Measurements from ENCODE around the gene KCNG2.

KCNG2 gene

GRCh38 chr18:79798999-79799370 lies 1.2 kb downstream of the KCNG2 start:
- no peak for DNase-seq (ENCODE audit: low read depth in 2 of 2)

GRCh38 chr18:79799619-79800370 lies 2.1 kb downstream of the KCNG2 start:
- DNase-seq (ENCODE audit: low read depth in 2 of 2): no peak

GRCh38 chr18:79800371-79801180 lies 2.8 kb downstream of the KCNG2 start:
- no peak for DNase-seq (ENCODE audit: low read depth in 2 of 2)

DNA sequence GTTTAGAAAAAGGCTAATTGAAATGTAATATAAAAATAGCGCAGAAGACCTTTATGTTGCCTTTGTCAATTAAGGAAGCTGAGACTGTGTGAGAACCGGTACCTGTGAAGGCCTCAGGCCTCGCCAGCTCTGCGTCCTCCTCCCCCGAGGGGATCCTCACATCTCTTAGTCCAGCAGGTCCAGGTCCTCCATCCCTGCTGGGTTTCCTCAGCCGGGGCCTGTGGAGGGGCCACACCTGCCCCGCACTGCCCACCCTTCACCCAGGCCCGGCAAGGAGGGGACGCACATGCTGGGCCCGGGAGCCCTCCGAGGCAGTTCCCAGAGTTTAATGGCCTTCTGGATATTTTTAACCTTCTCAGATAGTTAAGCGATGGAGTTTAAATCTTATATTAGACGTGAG lies 3.5 kb downstream of the KCNG2 start:
- no peak for DNase-seq (ENCODE audit: low read depth in 2 of 2)

DNA sequence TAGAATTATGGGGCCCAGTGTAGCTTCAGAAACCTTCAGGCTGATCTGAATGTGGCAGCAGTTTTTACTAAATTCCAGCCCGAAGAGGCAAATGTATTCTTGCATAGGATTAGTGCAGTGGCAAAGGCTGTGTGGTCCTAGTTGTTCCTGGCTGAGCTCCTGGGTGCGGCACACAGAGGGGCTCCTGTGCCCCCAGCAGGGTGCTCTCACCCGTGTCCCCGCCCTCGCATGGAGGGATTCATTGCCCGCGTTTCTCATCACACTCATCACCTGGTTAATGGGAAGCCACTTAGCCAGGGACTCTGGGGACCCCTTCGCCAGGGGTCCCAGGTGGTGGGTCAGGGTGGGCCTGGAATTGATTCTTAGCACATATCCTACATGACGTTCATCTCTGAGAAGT lies 3.9 kb downstream of the KCNG2 start:
- no peak for DNase-seq (ENCODE audit: low read depth in 2 of 2)

DNA sequence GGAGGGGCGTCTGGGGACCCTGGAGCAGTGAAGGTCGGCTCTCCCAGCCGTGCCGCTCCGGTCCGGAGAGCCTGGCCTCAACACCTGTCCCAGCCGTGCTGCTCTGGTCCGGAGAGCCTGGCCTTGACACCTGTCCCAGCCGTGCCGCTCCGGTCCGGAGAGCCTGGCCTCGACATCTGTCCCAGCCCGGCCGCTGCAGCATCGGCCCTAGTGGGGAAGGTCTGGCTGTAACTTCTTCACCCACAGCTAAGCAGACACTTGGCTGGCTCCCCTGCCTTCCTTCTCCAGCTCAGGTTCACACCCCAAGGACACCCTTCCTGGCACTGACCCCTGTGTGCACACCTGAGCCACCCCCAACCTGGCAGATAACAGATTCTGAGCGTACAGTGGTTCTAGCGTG lies 4.6 kb downstream of the KCNG2 start:
- no peak for DNase-seq (ENCODE audit: low read depth in 2 of 2)

DNA sequence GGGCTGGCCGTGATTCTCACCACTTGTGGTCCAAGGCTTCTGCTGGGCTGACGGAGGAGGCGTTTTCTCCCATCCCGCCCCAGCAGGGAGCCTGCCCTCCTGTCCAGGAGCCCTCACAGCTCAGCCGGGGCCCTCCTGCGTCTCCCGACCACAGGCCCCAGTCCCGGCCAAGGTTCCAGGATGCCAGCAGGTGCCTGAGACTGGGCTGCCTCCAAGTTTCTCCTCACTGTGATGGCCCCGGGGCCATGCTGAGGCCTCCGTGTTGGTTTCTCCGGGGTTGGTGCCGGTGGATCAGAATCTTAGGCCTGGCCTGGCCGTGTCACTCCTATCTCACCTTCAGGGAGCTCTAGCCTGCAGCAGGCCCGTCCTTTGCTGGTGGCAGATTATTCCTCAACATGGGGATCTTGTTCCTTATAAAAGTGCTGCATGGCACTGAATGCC lies 5.9 kb downstream of the KCNG2 start:
- no peak for DNase-seq (ENCODE audit: low read depth in 2 of 2)

GRCh38 chr18:79804130-79804787 lies 6.5 kb downstream of the KCNG2 start:
- no peak for DNase-seq (ENCODE audit: low read depth in 2 of 2)

DNA sequence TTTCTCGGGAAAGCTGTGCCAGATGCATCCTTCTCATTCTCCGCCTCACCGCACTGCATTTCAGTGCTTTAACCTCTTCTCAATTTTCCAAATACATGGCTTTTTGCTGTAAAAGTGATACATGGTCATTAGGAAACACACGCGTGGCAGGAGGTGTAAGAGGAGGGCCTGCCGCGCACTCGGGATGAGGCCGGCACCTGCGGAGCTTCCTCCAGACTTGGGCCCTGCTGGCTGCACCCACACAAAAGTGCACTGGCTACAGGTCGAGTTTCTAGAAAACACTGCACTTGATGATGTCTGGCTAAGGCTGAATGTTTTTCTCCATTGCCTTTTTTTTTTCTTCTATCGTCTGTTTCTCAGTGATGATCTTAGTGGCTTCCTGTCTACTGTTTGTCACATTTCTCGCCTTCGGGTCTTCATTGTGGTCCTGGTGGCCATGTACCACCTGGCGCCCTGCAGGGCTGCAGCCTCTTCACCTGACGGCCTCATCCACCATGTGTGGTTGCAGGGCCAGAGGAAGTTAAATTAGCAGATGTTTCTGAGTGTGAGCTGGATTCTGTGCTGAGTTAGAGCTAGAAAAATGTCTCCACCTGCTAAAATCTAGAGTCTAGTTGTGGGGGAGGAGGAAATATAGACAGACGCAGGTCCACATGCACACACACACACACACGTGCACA lies 7.6 kb downstream of the KCNG2 start:
- no peak for DNase-seq (ENCODE audit: low read depth in 2 of 2)

- DNase-seq (ENCODE audit: low read depth in 2 of 2): no peak
Measured at GRCh38 chr18:79805926-79806487, 8.3 kb downstream of the KCNG2 start.

DNA sequence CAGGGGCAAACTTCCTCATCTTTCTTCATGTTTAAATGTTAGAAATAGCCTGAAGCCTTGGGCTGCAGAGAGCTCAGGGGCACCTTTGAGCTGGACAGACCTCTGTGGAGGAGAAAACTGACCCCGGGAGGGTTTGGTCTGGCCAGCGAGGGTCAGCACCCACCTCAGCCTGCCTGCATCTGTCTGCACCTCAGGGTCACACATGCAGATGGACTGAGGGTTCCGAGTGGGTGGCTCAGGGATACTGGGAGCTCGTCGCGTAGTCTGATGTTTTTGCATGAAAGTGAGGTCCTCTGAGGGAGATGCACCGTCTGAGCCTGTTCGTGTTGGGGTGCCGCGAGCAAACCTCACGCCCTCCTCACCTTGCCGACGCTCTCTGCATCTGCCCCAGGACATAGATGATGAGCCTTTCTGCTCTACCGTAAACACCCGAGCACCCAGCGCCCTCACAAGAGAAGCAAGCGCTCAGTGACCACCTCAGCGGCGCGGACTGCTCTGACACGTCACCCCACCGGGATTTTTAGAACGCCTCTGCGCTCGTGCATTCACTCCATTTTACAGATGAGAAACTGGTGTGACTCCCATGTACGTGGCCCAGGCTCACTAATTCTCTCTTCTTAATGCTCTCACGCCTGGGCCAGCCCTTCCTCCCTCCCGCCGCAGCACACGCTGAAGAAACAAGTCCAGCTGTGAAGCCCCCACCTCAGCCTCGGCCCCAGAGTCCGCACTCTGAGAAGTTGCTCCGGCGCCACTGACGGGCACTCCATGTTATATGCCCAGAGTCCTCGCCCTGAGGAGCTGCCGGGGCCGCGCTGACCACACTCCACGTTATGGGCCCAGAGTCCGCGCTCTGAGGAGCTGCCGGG lies 9.5 kb downstream of the KCNG2 start:
- no peak for DNase-seq (ENCODE audit: low read depth in 2 of 2)

DNA sequence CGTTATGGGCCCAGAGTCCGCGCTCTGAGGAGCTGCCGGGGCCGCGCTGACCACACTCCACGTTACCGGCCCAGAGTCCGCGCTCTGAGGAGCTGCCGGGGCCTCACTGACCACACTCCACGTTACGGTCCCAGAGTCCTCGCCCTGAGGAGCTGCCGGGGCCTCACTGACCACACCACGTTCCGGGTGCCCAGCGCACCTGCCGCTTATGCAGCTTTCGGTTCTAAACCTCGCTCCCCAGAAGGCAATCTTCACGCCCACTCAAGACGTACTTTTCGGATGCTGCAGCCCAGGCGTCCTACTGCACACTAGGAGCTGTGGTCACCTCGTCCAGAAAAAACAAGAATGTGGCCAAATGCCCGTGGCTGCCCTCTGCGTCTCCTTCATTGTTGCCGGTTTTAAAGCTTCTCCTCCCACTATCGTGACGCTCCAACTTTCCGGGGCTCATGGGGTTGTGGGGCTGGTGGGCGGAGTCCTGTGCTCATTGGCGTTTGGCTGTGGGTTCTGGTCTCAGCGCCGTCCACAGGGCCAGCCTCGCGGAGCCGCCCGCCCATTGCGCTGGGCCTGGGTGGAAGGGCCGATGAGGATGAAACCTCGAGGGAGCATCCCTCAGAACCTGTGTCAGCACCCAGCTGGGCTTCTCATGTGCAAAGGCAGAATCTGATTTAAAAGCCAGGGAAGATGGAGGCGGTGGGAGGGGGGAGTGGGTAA lies 11.9 kb downstream of the KCNG2 start:
- no peak for DNase-seq (ENCODE audit: low read depth in 2 of 2)

- DNase-seq (ENCODE audit: low read depth in 2 of 2): no peak
Measured at GRCh38 chr18:79812052-79812451, 14.3 kb downstream of the KCNG2 start.

DNA sequence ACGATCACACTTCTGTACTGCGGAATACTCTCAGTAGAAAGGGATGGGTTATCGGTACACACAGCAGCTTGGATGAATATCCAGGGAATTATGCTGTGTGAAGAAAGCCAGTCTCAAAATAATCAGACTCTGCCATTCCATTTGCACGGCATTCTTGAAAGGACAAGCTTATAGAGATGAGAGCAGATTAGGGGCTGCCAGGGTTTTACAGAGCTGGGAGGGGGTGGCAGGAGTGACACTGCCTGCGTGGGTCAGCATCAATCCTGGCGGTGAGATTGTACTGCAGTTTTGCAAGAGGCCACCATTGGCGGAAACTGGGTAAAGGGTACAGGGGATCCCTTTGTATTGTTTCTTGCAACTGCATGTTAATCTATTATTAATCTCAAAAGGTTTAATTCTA lies 16.6 kb downstream of the KCNG2 start:
- DNase-seq (ENCODE audit: low read depth in 2 of 2): no peak

GRCh38 chr18:79815657-79816056 lies 17.9 kb downstream of the KCNG2 start:
- no peak for DNase-seq (ENCODE audit: low read depth in 2 of 2)

- DNase-seq (ENCODE audit: low read depth in 2 of 2): no peak
Measured at GRCh38 chr18:79816092-79816491, 18.4 kb downstream of the KCNG2 start.

DNA sequence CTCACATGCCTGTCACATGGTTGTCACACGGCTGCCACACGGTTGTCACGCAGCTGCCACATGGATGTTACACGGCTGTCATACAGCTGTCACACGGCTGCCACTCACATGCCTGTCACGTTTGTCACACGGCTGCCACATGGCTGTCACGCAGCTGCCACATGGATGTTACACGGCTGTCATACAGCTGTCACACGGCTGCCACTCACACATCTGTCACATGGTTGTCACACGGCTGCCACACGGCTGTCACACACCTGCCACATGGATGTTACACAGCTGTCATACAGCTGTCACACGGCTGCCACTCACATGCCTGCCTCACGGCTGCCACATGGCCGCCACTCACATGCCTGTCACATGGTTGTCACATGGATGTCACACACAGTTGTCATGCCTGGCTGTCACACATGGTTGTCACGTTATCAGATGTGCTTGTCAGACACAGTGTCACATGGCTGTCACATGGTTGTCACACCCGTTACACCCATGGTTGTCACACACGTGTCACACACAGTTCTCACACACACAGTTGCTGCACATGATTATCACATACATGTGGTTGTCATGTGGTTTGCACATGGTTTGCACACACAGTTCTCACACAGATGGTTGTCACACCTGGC lies 19.4 kb downstream of the KCNG2 start:
- DNase-seq (ENCODE audit: low read depth in 2 of 2): no peak

GRCh38 chr18:79817607-79817998 lies 19.9 kb downstream of the KCNG2 start:
- DNase-seq (ENCODE audit: low read depth in 2 of 2): no peak

DNA sequence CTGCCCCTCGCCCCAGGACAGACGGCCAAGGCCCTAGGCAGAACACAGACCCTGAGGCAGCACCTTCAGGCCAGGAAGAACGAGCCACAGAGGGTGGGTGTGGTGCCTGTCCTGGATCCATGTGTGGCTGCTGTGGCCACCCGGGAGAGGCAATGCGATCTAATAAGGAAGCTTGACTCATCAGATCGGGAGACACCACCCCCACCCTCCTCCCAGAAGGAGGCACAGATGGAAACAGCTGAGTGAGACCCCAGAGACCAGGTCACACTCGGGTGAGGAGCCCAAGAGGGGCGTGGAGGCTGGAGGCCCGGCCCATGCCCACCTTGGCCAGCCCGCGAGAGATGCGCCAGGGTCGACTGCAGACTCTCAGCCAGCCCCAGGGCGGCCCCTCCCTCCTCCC lies 20.3 kb downstream of the KCNG2 start:
- DNase-seq (ENCODE audit: low read depth in 2 of 2): no peak

DNA sequence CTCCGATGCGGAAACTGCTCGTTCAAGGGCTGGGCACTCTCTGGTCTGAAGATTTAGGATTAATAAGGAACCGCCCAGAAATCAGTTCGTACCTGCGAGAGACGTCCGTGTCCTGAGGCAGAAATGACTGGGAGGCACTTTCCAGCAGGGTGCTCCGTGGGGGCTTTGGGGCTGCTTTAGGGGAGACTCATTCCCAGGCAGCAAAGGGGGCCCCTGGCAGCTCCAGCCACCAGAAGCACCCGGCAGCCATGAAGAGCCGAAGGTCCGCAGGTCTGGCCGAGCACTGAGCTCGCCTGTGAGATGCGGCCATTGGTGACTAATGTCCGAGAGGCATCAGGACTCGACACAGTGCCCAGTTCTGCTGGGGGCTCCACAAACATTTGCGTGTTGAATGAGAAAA lies 20.9 kb downstream of the KCNG2 start:
- DNase-seq (ENCODE audit: low read depth in 2 of 2): no peak
